K562 (cell line): ENCODE results near the gene TPD52L1. TPM values are rescaled to one million over a fixed set of nuclear protein-coding genes. Genes with fewer than 3 reads are reported as not detected.

ENCODE experiments used
- ATAC-seq: fragments of 200-7000 bp; cut with Tn5 transposase; 3 replicates; pipeline ENCODE4 v1.9.1; 2020; ENCODE audit warnings: moderate library complexity
- BruUV-seq: library from RNA; stranded (reverse); fragments of 400-500 nt; replicated peaks from 2 replicates; lab custom pipeline; 2021; lab: Mats Ljungman, UMichigan
- CTCF ChIA-PET: fragments of 300-600 bp; formaldehyde crosslinking; extraction: SDS; loops from one replicate; lab custom pipeline; 2021; ENCODE audit warnings: low intra/inter-chr PET ratio; lab: Yijun Ruan, JAX
- POLR2A ChIA-PET: fragments of 300-600, 350-650 bp; sonication (Branson Sonifier 250); formaldehyde crosslinking; extraction: SDS; loops from one replicate; lab custom pipeline; 2021; ENCODE audit warnings: antibody characterized with exemption, inconsistent platforms; lab: Yijun Ruan, JAX
- DNase-seq, 4 experiments: peaks; one replicate each; pipeline versions ENCODE4 v3.0.0 to v3.0.0-alpha.2; 2011 to 2018; ENCODE audit warnings: low spot score in 3 of 4, mixed read lengths in 3 of 4; ENCODE audit errors: extremely low read depth in 1 of 4
- FAIRE-seq: peaks from 2 replicates; lab custom pipeline; 2011; peaks lifted over from hg19 to GRCh38; lab: Jason Lieb, UNC
- H2AFZ ChIP-seq: 2 replicates; pipeline ENCODE4 v1.6.0; 2011; ENCODE audit warnings: low read depth, low read length, control low read depth, inconsistent platforms
- H3K27ac ChIP-seq: fragments of 200-600 bp; 3 replicates; pipeline ENCODE4 v1.8.0; 2011; ENCODE audit warnings: low read depth, mild to moderate bottlenecking, control low read depth, inconsistent platforms, low read length, moderate library complexity, mixed read lengths; ENCODE audit errors: extremely low read depth
- H3K27me3 ChIP-seq, 2 experiments: fragments of 300-600 bp in 1 of 2; 2 replicates in 1 of 2; 3 replicates in 1 of 2; pipeline versions ENCODE4 v1.6.0 to v1.8.0; 2011; ENCODE audit warnings: inconsistent platforms in 2 of 2, low read length in 2 of 2, mild to moderate bottlenecking in 1 of 2, mixed read lengths in 1 of 2, moderate library complexity in 1 of 2; ENCODE audit not compliant: control insufficient read depth in 2 of 2, insufficient read depth in 2 of 2
- H3K36me3 ChIP-seq: fragments of 300-600 bp; 3 replicates; pipeline ENCODE4 v1.8.0; 2011; ENCODE audit warnings: mild to moderate bottlenecking, low read length, inconsistent platforms; ENCODE audit not compliant: control insufficient read depth, insufficient read depth
- H3K4me1 ChIP-seq, 2 experiments: fragments of 200-600 bp in 1 of 2; replicated peaks in 1 of 2; 2 replicates in 1 of 2; 3 replicates in 1 of 2; pipeline versions ENCODE4 v1.5.1 to v1.8.0; 2011; ENCODE audit warnings: inconsistent platforms in 2 of 2, low read length in 2 of 2, mild to moderate bottlenecking in 1 of 2, mixed read lengths in 1 of 2, moderate library complexity in 1 of 2; ENCODE audit not compliant: control insufficient read depth in 2 of 2, insufficient read depth in 2 of 2
- H3K4me2 ChIP-seq: 2 replicates; pipeline ENCODE4 v1.6.1; 2011; ENCODE audit warnings: low read length, control low read depth, inconsistent platforms, mixed read lengths; ENCODE audit not compliant: insufficient read depth
- H3K4me3 ChIP-seq: fragments of 200-600 bp; sonication (generic), shearing (Covaris generic); 2 replicates; pipeline ENCODE4 v1.5.1; 2016; ENCODE audit warnings: control low read depth, inconsistent platforms
- H3K79me2 ChIP-seq: fragments of 200-600 bp; 3 replicates; pipeline ENCODE4 v1.8.0; 2011; ENCODE audit warnings: low read length, inconsistent platforms; ENCODE audit not compliant: control insufficient read depth, insufficient read depth
- H3K9ac ChIP-seq, 2 experiments: 2 replicates each; pipeline versions ENCODE4 v1.6.0 to v1.6.1; 2011; ENCODE audit warnings: low read depth in 2 of 2, low read length in 2 of 2, control low read depth in 1 of 2, inconsistent platforms in 1 of 2, mild to moderate bottlenecking in 1 of 2, mixed read lengths in 1 of 2; ENCODE audit not compliant: insufficient read depth in 1 of 2
- H3K9me1 ChIP-seq: one replicate; pipeline ENCODE4 v1.6.0; 2011; ENCODE audit warnings: inconsistent platforms, mild to moderate bottlenecking, low read length, moderate library complexity; ENCODE audit not compliant: control insufficient read depth, insufficient read depth
- H3K9me3 ChIP-seq: replicated peaks from 2 replicates; pipeline ENCODE4 v1.5.1; 2011; ENCODE audit warnings: low read depth, low read length, inconsistent platforms; ENCODE audit not compliant: control insufficient read depth, insufficient read depth
- H4K20me1 ChIP-seq: replicated peaks from 2 replicates; pipeline ENCODE4 v1.6.1; 2011; ENCODE audit warnings: low read length, inconsistent platforms, mixed read lengths; ENCODE audit not compliant: control insufficient read depth, insufficient read depth
- CBX1 ChIP-seq: sonication (generic); IDR thresholded peaks from 2 replicates; pipeline ENCODE4 v1.6.1; 2016; ENCODE audit warnings: antibody characterized with exemption, low read depth, mild to moderate bottlenecking
- CEBPB ChIP-seq: fragments of 450-650 bp; IDR thresholded peaks from 2 replicates; pipeline ENCODE4 v1.6.1; 2016; ENCODE audit warnings: missing genetic modification characterization, missing compliant biosample characterization
- CEBPG ChIP-seq, 3 experiments: fragments of 200-800 bp in 1 of 3; sonication (Bioruptor generic) in 1 of 3; sonication (generic) in 1 of 3; formaldehyde crosslinking in 1 of 3; IDR thresholded peaks in 2 of 3; conservative IDR thresholded peaks in 1 of 3; 2 replicates each; pipeline versions ENCODE4 v1.6.1 to v1.8.0; 2016 to 2022; ENCODE audit warnings: missing compliant biosample characterization in 2 of 3, missing genetic modification characterization in 2 of 3, mild to moderate bottlenecking in 1 of 3, missing genetic modification reagents in 1 of 3
- ELF2 ChIP-seq: fragments of 250-450 bp; sonication (Bioruptor Pico); IDR thresholded peaks from 2 replicates; pipeline ENCODE4 v1.5.0; 2021; ENCODE audit warnings: mild to moderate bottlenecking
- ETV5 ChIP-seq: sonication (generic); formaldehyde crosslinking; IDR thresholded peaks from 2 replicates; pipeline ENCODE4 v1.4.0; 2020; ENCODE audit warnings: low read depth, mild to moderate bottlenecking, missing genetic modification reagents
- FOXA1 ChIP-seq: fragments of 450-650 bp; IDR thresholded peaks from 2 replicates; pipeline ENCODE4 v1.6.1; 2016; ENCODE audit warnings: mild to moderate bottlenecking, borderline replicate concordance
- IRF1 ChIP-seq: sonication (generic); formaldehyde crosslinking; IDR thresholded peaks from 2 replicates; pipeline ENCODE4 v1.8.0; 2022; ENCODE audit warnings: missing genetic modification reagents, mild to moderate bottlenecking, borderline replicate concordance
- KAT2B ChIP-seq: IDR thresholded peaks from one replicate; pipeline ENCODE4 v1.6.1; 2012; ENCODE audit warnings: low read depth, mild to moderate bottlenecking, control low read depth, inconsistent platforms, low read length, moderate library complexity
- MLLT1 ChIP-seq, 2 experiments: fragments of 450-650 bp; IDR thresholded peaks; 2 replicates each; pipeline ENCODE4 v1.6.1; 2016
- MYC ChIP-seq, 2 experiments: fragments of 250-450 bp in 1 of 2; sonication (Bioruptor Pico) in 1 of 2; IDR thresholded peaks; 2 replicates each; pipeline versions ENCODE4 v1.5.1 to v1.6.1; 2012 to 2021; ENCODE audit warnings: low read depth in 2 of 2, borderline replicate concordance in 1 of 2, improper control_type of control experiment in 1 of 2, low read length in 1 of 2, mild to moderate bottlenecking in 1 of 2, moderate library complexity in 1 of 2
- RBM25 ChIP-seq: fragments of 200-400 bp; formaldehyde crosslinking; IDR thresholded peaks from 2 replicates; pipeline ENCODE4 v1.6.1; 2018; ENCODE audit warnings: low read length, low read depth, moderate library complexity; ENCODE audit not compliant: severe bottlenecking
- whole genome bisulfite sequencing: fragments of 100-300 bp; shearing (Covaris generic); methylation state at CpG from one replicate; pipeline ENCODE4 v1.1.6; 2016; ENCODE audit warnings: low coverage, mixed read lengths; ENCODE audit not compliant: insufficient coverage; ENCODE audit errors: missing lambda C conversion rate; 5-methylcytosine and 5-hydroxymethylcytosine counted together
- in situ Hi-C: fragments of 300-500 bp; cut with MboI; formaldehyde crosslinking; loops from 4 replicates; pipeline ENCODE4 v1.15.0; 2018; ENCODE audit warnings: inconsistent platforms, mixed read lengths
- intact Hi-C: fragments of 100-400 bp; cut with micrococcal nuclease; formaldehyde crosslinking; loops from 2 replicates; pipeline ENCODE4 v1.14.2; 2022
- polyA plus RNA-seq, 8 experiments: library from polyadenylated mRNA; depleted of rRNA in 4 of 8; stranded (reverse) in 5 of 8; unstranded in 3 of 8; fragments of >200 nt; fragmentation: Nextera tagmentation in 2 of 8; fragmentation: Illumina TruSeq in 1 of 8; extraction: Ambion mirVana in 2 of 8; extraction: Trizol in 1 of 8; gene quantifications; 2 replicates each; pipeline versions ENCODE4 v1.2.1 to v1.2.3, GENCODE V29; 2011 to 2014; ENCODE audit warnings: inconsistent platforms in 1 of 8, missing spikeins in 1 of 8
- total RNA-seq, 7 experiments: library from RNA; depleted of rRNA in 6 of 7; stranded (reverse); fragments of >200 nt in 6 of 7; fragmentation: Illumina TruSeq in 2 of 7; extraction: Trizol in 2 of 7; gene quantifications; 2 replicates each; pipeline versions ENCODE4 v1.2.1 to v1.2.3, GENCODE V29; 2011 to 2021; ENCODE audit warnings: low replicate concordance in 1 of 7

The TPD52L1 gene
- total and polyA plus RNA-seq, 9 of the 15 experiments (the other 6 are each of a cell fraction or from before 2014, with no cell fraction given), result 12.9 to 149 (median 75.7) TPM

GRCh38 chr6:125231574-125232343 lies 78.2 kb downstream of the TPD52L1 start (continued):
- TF ChIP-seq MYC (IDR thresholded peaks at IDR 0.05; ENCODE audit: low read depth, low read length) (no peak), MYC (CRISPR knock-in tag; IDR thresholded peaks at IDR 0.05; ENCODE audit: borderline replicate concordance, low read depth) (no peak), ETV5 (CRISPR knock-in tag) (no peak), KAT2B (no peak), FOXA1 (no peak)

- POLR2A ChIA-PET, result no interaction called here
- Histone ChIP-seq H3K4me1 (no peaks in the 10 kb centered on the region; a peak in 1 of 5 replicates), H3K9me1 (no peaks in the 10 kb centered on the region), H3K36me3 (no peaks in the 10 kb centered on the region; the same call in 1 of the 3 replicates), H3K9ac (no peak overlapping the region), H3K4me3 (no peak overlapping the region), H3K27ac (no peak overlapping the region), H3K79me2 (no peaks in the 10 kb centered on the region), H3K27me3 (no peaks in the 10 kb centered on the region), H3K9me3 (no peaks in the 10 kb centered on the region), H2AFZ (no peak overlapping the region), H4K20me1 (no peaks in the 10 kb centered on the region), H3K4me2 (no peak overlapping the region)
- intact Hi-C loops (no loop called here), in situ Hi-C loops (no loop called here)
- ATAC-seq (no peak), FAIRE-seq (no peak), DNase-seq (no peak)
- WGBS, result 50% methylated on average over 1 of the region's 1 CpG
- TF ChIP-seq RBM25 (no peak), CEBPG (CRISPR knock-in tag; IDR thresholded peaks at IDR 0.05) (no peak), CEBPG (tag; conservative IDR thresholded peaks at IDR 0.05 in 1 of 2, IDR thresholded peaks at IDR 0.05 in 1 of 2) (peak; percentile 43 to 72; a peak in 3 of 4 replicates), MLLT1 (IDR thresholded peaks at IDR 0.05) (no peak), CEBPB (0 out of 2 replicates have a peak, but pooled peaks have one; percentile 16), CBX1 (no peak), ELF2 (CRISPR knock-in tag) (no peak), IRF1 (CRISPR knock-in tag) (no peak)
- BruUV-seq, result no TSS peak
- CTCF ChIA-PET, result no interaction called here
Measured at GRCh38 chr6:125232466-125232865, 78.9 kb downstream of the TPD52L1 start.
